HG02885 (cell line): ENCODE results near the gene ERMARD.

Experiments used
- ATAC-seq: cut with Tn5 transposase; IDR thresholded peaks from one replicate; pipeline ENCODE4 v1.9.1; 2021; ENCODE audit warnings: mild to moderate bottlenecking; ENCODE audit not compliant: unreplicated experiment, poor library complexity

Gene ERMARD

GRCh38 chr6:169751242-169752073, at the start of gene ERMARD, which contains the start of gene DYNLT2:
ERMARD (plus strand) TSS chr6:169751622; CDS start chr6:169751658, 36 bp downstream.
DYNLT2 (minus strand) TSS chr6:169751572; CDS start chr6:169751458, 114 bp downstream.
- peak; percentile 94 for ATAC-seq

GRCh38 chr6:169701954-169702839, 49.2 kb upstream of the ERMARD start, which contains the start of the genes C6orf120 and WDR27:
C6orf120 (plus strand) TSS chr6:169702126; CDS start chr6:169702460, 334 bp downstream.
WDR27 (minus strand) TSS chr6:169702029; CDS start chr6:169689005, 13,024 bp downstream.
- peak; percentile 92 for ATAC-seq

GRCh38 chr6:169702840-169703246, 48.6 kb upstream of the ERMARD start:
- peak; percentile 11 for ATAC-seq

GRCh38 chr6:169707772-169708171, 43.6 kb upstream of the ERMARD start:
- no peak for ATAC-seq

- ATAC-seq, result peak; percentile 48
These were observed 42.1 kb upstream of the ERMARD start for GRCh38 chr6:169709293-169709692.

- ATAC-seq, result no peak
These were observed 41.4 kb upstream of the ERMARD start for GRCh38 chr6:169710009-169710408.

GRCh38 chr6:169714178-169714577, 37.2 kb upstream of the ERMARD start:
- no peak for ATAC-seq

GRCh38 chr6:169714595-169714994, 36.8 kb upstream of the ERMARD start:
- ATAC-seq, result no peak

- no peak for ATAC-seq
These were observed 32.3 kb upstream of the ERMARD start for GRCh38 chr6:169719117-169719516.

GRCh38 chr6:169720207-169720855, 31.1 kb upstream of the ERMARD start:
- no peak for ATAC-seq

- no peak for ATAC-seq
These were observed 28.8 kb upstream of the ERMARD start for GRCh38 chr6:169722362-169723199.

- ATAC-seq, result peak; percentile 36
These were observed 28.1 kb upstream of the ERMARD start for GRCh38 chr6:169723200-169723909.

GRCh38 chr6:169723991-169724493, 27.4 kb upstream of the ERMARD start:
- peak; percentile 51 for ATAC-seq

GRCh38 chr6:169724494-169725124, 26.8 kb upstream of the ERMARD start, which contains the start of gene PHF10:
PHF10 (minus strand) TSS chr6:169724500; CDS start chr6:169723931, 569 bp downstream.
- ATAC-seq, result peak; percentile 55

GRCh38 chr6:169725125-169726048, 26.0 kb upstream of the ERMARD start:
- ATAC-seq, result peak; percentile 18

GRCh38 chr6:169726049-169726400, 25.4 kb upstream of the ERMARD start:
- ATAC-seq, result no peak

GRCh38 chr6:169726963-169727362, 24.5 kb upstream of the ERMARD start:
- no peak for ATAC-seq
